ENCODE data around the gene ZNF652.
"Not testable (repeated sequence)": the region's sequence is repeated elsewhere in the genome, so short reads cannot be mapped to it uniquely, and the experiment has no call there.

ZNF652 gene

GRCh38 chr17:49361902-49362722 lies at the start of gene ZNF652:
ZNF652 (minus strand) TSS chr17:49362250; CDS start chr17:49317725, 44,525 bp downstream.
- no peak for FAIRE-seq

DNA sequence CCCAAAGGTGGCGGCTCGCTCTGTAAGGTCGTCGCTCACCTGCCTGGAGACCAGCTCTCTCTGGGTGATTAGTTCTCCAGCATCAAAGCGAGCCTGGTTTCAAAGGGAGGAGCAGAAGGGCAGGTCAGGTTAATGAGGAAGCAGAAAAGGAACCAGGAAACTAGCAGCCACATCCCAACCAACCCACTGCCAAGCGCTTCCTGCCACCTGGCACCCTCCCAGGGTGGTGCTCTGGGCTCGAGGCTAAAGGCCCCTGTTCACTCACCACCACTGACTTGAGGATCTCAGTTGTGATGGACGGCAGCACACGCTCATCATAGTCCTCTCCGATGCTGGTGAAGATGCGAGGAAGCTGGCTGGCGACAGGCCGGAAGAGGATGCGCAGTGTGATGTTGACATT lies 47.0 kb upstream of the ZNF652 start:
- no peak for FAIRE-seq

DNA sequence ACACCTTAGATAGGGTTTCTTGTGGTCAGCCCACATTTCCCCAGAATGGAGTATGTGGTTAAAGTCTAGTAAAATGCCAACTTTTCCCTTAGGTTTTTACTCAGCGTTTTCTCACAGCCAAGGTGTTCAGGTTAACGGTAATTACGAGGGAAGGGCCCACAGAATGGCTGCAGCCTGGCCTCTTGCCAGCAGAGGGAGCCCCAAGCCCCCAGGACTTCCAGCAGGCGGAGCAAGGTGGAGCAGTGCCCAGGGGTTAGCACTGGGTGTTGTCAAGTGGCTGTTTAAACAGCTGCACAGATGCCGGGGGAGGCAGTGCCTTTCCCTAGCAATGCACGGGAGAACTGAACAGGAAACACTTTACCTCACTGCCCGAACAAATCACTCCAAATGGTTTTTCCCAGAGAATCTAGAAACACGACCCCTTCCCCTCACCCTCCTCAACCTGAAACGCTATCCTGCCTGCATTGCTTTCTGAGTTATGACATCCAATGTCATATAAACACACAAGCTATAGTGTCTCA lies 46.0 kb upstream of the ZNF652 start:
- FAIRE-seq, result no peak

DNA sequence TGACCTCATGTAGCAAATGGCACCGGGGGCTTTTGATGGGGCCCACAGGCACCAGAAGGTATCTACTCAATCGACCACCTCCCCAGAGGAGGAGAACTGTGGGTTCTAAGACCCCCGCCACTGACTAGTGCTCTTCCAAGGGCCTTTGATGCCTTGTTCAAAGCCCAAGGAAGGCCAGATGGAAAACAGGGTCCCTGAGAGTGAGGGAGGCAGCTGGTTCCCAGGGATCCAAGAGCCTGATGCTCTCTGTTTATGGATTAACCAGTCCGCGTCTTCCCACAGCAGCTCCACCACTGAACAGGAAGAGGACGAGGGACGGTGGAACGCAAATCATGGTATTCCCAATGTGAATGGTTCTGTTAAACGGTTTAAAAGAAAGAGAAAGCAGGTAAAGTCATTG lies 45.0 kb upstream of the ZNF652 start:
- FAIRE-seq, result no peak

GRCh38 chr17:49406421-49407061 lies 44.5 kb upstream of the ZNF652 start:
- FAIRE-seq, result no peak

DNA sequence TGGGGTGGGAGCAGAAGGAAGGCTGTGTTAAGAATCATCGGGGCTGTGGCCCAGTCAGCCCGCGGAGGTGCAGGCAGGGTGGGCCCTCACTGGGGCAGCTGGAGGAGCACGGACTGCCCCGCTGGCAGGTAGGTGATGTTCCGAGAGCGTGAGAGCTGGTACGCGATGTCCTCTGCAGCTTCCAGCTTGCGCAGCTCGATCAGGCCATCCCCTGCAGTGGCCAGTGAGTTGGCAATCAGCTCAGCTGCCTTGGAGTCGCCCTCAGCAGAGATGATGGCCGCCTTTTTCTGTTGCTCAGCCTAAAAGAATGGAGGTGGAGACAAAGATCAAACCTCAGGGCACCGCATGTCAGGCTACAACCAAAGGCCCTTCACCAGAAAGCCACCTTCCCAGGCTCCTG lies 42.9 kb upstream of the ZNF652 start:
- no peak for FAIRE-seq

GRCh38 chr17:49404361-49404760 lies 42.3 kb upstream of the ZNF652 start:
- no peak for FAIRE-seq

DNA sequence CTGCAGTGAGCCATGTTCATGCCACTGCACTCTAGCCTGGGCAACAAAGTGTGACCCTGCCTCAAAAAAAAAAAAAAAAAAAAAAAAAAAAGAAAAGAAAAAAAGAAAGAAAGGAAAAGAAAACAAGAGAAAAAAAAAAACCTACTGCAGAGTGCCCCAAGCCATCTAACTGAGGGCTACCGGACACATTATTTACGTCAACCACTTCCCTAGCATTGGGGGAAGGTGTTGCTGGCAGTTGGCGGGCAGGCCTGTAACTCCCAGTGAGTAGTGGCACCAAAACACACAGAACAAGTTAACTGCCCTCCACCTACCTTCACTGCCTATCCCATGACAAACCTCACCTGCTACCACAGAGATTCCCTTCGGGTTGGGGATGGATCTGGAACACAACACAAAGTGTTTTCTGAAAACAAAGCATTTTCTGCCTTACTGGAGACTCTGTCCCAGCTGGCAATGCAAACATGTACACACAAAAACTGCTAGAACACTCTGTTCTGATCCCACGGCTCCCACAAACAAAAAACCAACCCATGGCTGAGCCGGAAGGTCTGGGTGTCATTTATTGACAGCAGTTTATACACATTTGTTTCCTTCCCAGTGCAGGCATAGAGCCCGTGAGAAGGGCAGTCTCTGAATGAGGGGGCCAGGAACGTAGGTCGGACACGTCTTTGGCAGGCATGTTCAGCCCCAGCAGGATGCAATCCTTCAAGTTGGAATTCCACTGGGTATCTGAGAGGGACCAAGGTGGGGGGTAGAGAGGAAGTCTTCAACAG lies 41.7 kb upstream of the ZNF652 start:
- FAIRE-seq, result no peak

DNA sequence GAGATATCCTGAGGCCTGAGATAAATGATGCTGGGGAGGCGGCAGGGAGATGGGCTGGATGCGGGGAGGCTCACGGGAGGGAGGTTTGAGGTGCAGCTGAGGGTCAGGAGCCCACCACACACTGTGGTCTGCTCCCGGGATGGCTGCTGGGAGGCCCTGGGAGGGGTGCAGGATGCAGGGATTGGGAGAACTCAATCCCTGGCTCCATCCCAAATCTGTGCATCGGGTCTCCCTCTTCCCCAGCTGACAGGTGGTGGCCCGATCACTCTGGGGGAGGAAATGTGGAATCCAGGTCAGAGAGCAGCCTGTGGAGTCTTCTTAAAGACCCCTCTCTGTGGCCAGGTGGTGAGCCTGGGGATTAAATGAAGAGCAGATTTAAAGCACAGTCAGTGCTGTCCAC lies 40.7 kb upstream of the ZNF652 start:
- no peak for FAIRE-seq

DNA sequence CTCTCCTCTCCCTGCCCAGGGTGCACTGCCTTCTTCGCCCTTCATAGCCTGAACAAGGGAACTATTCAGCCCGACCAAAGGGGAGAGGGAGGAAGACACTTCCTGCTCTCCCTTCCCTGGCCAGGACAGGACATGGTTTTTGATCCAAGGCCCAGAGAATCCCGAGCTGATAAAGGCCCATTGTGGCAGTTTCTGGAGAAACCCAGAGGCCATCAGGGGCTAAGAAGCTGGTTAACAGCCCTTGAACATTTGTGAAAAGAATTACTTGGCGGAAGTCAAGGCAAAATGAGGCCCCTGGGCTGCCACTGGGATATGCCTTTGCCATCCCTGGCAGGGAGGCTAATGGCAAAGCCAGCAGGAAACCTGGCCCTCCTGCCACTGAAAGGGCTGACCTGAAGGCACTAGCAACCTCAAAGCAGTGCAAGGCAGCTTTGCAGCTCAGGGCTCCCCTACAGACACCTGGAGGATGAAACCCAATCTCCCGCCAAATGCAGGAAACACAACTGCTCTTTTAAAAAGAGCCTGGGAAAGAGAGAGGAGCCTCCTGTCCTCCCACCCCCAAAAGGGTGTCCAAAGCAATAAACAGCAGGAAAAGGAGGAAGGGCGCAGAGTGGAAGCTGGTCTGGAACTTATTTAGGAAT lies 40.0 kb upstream of the ZNF652 start:
- FAIRE-seq, result no peak

GRCh38 chr17:49399995-49400394 lies 37.9 kb upstream of the ZNF652 start:
- FAIRE-seq, result no peak

DNA sequence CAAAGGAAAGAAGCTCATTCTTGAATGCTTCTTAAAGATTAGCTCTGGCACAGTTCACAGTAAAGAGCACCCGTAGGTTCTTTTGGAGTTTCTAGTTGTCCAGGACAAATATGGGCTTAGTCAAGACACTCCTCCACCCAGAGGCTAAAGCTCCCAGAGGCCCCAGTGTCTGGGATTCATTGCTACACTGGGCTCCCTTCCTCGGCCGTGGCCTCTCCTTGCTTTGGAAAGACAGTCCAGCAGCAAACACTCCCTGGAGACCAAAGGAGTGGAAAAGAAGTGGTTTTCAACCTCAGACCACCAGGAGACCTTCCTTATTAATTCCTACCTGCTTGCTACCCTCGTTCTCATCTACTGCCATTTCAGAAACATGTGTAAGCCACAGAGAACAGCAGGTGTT lies 35.5 kb upstream of the ZNF652 start:
- no peak for FAIRE-seq

- FAIRE-seq, result no peak
These were observed 31.6 kb upstream of the ZNF652 start for GRCh38 chr17:49393491-49394255.

- FAIRE-seq, result no peak
These were observed 28.7 kb upstream of the ZNF652 start for GRCh38 chr17:49390548-49391324.

DNA sequence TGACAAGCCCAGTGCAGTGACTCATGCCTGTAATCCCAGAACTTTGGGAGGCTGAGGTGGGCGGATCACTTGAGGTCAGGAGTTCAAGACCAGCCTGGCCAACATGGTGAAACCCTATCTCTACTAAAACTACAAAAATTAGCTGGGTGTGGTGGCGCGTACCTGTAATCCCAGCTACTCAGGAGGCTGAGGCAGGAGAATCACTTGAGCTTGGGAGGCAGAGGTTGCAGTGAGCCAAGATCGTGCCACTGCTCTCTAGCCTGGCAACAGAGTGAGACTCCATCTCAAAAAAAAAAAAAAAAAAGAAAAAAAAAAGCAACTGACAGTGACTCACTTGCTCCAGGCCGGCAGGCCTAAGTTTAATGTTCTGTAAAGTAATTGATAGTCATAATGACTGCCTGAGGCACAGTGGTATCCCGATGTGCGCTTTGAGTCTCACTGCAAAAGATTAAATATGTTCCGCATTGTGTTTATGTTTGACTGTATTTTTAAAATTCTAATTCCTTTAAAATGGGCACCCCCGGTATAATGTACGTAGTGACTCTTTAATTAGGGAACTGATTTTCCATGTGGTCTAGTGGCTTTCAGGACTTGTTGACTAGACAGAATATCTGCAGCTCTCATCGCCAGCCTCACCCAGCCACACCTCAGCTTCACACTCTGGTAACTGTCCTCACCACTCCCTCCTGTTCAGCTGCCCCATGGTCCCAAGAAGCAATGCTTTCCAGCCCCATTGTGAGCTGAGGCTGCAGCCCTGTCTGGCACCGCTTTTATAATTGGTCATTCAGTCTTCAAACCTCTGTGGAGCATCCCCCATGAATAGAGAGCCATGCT lies 27.7 kb upstream of the ZNF652 start:
- FAIRE-seq, result not testable (repeated sequence)

- no peak for FAIRE-seq
These were observed 26.9 kb upstream of the ZNF652 start for GRCh38 chr17:49388692-49389513.

DNA sequence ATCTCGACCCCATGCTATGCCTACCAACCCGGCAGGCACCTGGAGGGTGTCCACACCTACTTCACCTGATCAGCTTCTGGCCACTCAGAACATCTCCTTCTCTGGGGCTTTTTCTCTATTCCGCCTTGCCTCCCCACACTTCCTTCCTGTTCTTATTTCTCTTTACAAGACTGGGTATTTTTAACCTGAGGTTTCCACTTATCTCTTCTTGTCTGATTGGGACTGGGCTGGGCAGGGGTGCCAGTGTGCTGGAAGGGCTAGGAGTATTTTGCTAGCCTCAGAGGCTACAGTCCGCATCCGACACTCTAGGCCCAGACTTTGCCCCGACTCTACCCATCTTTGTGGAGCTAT lies 26.2 kb upstream of the ZNF652 start:
- no peak for FAIRE-seq

GRCh38 chr17:49387498-49388289 lies 25.6 kb upstream of the ZNF652 start:
- no peak for FAIRE-seq

DNA sequence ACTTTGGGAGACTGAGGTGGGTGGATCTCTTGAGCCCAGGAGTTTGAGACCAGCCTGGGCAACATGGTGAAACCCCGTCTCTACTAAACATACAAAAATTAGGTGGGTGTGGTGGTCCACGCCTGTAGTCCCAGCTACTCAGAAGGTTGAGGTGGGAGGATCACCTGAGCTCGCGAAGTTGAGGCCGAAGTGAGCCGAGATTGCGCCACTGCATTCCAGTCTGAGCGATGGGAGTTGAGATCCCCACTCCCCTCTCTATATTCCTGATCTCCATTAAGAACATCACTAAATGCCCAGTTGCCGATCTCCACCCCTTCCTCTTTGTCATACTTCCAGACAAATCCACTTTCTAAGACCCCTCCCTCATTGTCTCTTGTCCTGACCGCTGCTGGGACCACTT lies 24.3 kb upstream of the ZNF652 start:
- FAIRE-seq, result no peak
